ENCODE results near the gene JMJD4. TPM values are rescaled to one million over a fixed set of nuclear protein-coding genes. Genes with fewer than 3 reads are reported as not detected.
"Not testable (repeated sequence)": the region's sequence is repeated elsewhere in the genome, so short reads cannot be mapped to it uniquely, and the experiment has no call there.

The JMJD4 gene
- total RNA-seq, 5 donors from 2014 or later (not counting 1 experiment from before 2014, with no cell fraction given), result 10.8 to 35.1 (median 33.5) TPM

DNA sequence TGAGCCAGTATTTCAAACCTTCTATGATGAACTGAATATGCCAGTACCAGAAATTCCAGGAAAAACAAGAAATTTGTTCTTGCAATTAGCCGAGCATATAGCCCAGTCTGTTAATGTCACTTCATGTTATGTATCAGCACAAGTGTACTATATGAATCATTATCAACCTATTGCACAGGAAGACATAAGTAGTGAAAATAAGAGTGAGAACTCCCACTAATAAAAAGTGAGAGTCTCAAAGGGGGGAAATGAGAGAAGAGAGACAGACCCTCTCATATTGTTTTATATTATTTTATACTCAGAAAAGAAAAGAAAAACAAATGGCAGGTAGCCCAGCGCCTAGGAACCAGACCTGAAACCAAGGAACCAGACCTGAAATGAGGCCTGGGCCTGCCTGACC, 16.2 kb downstream of the JMJD4 start:
- WGBS (ENCODE audit: insufficient coverage), result no CpG with 5 or more reads among the region's 2 CpGs
- Histone ChIP-seq H3K9me3 (no peaks in the 10 kb centered on the region), H3K27me3 (replicated peaks in 1 of 2; ENCODE audit: control insufficient read depth in 2 of 2, extremely low read depth in 1 of 2, insufficient read depth in 2 of 2, low read length in 1 of 2) (peaks cover 0 to 4% of the 10 kb centered on the region in 2 experiments), H3K4me3 (ENCODE audit: control insufficient read depth in 1 of 2, extremely low read depth in 1 of 2, low read length in 1 of 2) (no peak overlapping the region), H3K27ac (ENCODE audit: low read length) (no peak overlapping the region), H3K36me3 (ENCODE audit: control insufficient read depth in 2 of 2, extremely low read depth in 1 of 2, insufficient read depth in 1 of 2, low read length in 1 of 2) (no peaks in the 10 kb centered on the region), H3K4me1 (ENCODE audit: control insufficient read depth in 1 of 2, extremely low read depth in 1 of 2, insufficient read depth in 2 of 2, low read length in 2 of 2) (no peaks in the 10 kb centered on the region)
- ChIA-PET POLR2A (interaction anchor here in 1 of 2 donors (0.5 kb wide), 1 partner anchor 153 kb away, joined by 3 read pairs; no protein-coding TSS in a partner anchor), CTCF (no interaction called here)
- Mint-ChIP-seq H3K9me3 (peaks cover 49 to 86% (median 64%) of the 10 kb centered on the region in 3 donors), H3K36me3 (peaks cover 23% of the 10 kb centered on the region), H3K27me3 (peaks cover 3 to 11% of the 10 kb centered on the region in 2 donors), H3K27ac (no peak overlapping the region), H3K4me1 (no peaks in the 10 kb centered on the region), H3K4me3 (no peak overlapping the region)
- DNase-seq (no peak), ATAC-seq (replicated peaks in 1 of 4) (no peak)

DNA sequence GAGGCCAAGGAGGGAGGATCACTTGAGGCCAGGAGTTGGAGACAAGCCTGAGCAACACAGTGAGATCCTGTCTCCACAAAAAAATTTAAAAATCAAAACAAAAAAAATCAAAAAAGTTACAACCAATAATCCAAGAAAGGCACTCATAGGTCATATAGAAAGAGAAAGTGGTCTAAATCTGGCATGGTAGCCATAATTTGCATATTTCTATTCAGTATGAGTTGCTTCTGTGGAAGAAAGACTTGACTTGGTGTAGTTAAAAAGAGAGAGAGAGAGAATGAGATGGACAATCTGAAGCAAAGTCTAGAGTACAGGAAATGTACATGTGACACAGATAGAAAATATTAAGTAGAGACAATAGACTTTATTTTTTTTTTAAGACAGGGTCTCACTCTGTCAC, 22.5 kb downstream of the JMJD4 start:
- ATAC-seq (replicated peaks in 1 of 4) (no peak), DNase-seq (no peak)
- H3K4me3 Mint-ChIP-seq, result no peak overlapping the region
- H3K9me3 Mint-ChIP-seq, result peaks cover 24 to 47% (median 30%) of the 10 kb centered on the region in 3 donors
- POLR2A ChIA-PET, result no interaction called here
- H3K27ac Mint-ChIP-seq, result no peak overlapping the region
- Histone ChIP-seq H3K27me3 (replicated peaks in 1 of 2; ENCODE audit: control insufficient read depth in 2 of 2, extremely low read depth in 1 of 2, insufficient read depth in 2 of 2, low read length in 1 of 2) (peaks cover 0 to 4% of the 10 kb centered on the region in 2 experiments), H3K4me1 (ENCODE audit: control insufficient read depth in 1 of 2, extremely low read depth in 1 of 2, insufficient read depth in 2 of 2, low read length in 2 of 2) (no peaks in the 10 kb centered on the region), H3K4me3 (ENCODE audit: control insufficient read depth in 1 of 2, extremely low read depth in 1 of 2, low read length in 1 of 2) (no peak overlapping the region), H3K9me3 (peaks cover 2% of the 10 kb centered on the region), H3K36me3 (ENCODE audit: control insufficient read depth in 2 of 2, extremely low read depth in 1 of 2, insufficient read depth in 1 of 2, low read length in 1 of 2) (no peaks in the 10 kb centered on the region), H3K27ac (ENCODE audit: low read length) (no peak overlapping the region)
- H3K4me1 Mint-ChIP-seq, result peaks cover 6 to 8% (median 6%) of the 10 kb centered on the region in 3 donors
- H3K36me3 Mint-ChIP-seq, result peaks cover 9% of the 10 kb centered on the region
- H3K27me3 Mint-ChIP-seq, result peaks cover 0 to 4% of the 10 kb centered on the region in 2 donors
- CTCF ChIA-PET, result no interaction called here

DNA sequence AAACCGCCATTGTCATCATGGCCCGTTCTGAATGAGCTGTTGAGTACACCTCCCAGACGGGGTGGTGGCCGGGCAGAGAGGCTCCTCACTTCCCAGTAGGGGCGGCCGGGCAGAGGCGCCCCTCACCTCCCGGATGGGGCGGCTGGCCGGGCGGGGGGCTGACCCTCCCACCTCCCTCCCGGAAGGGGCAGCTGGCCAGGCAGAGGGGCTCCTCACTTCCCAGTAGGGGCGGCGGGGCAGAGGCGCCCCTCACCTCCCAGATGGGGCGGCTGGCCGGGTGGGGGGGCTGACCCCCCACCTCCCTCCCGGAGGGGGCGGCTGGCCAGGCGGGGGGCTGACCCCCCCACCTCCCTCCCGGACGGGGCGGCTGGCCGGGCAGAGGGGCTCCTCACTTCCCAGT, 24.6 kb downstream of the JMJD4 start:
- H3K27me3 Mint-ChIP-seq; H3K27me3 ChIP-seq (replicated peaks in 1 of 2; ENCODE audit: control insufficient read depth in 2 of 2, extremely low read depth in 1 of 2, insufficient read depth in 2 of 2, low read length in 1 of 2); H3K36me3 Mint-ChIP-seq; ATAC-seq (replicated peaks in 1 of 4); DNase-seq; CTCF ChIA-PET; H3K4me3 ChIP-seq (ENCODE audit: control insufficient read depth in 1 of 2, extremely low read depth in 1 of 2, low read length in 1 of 2); H3K4me1 Mint-ChIP-seq; H3K4me3 Mint-ChIP-seq; H3K27ac Mint-ChIP-seq; H3K9me3 ChIP-seq; H3K4me1 ChIP-seq (ENCODE audit: control insufficient read depth in 1 of 2, extremely low read depth in 1 of 2, insufficient read depth in 2 of 2, low read length in 2 of 2); POLR2A ChIA-PET; H3K27ac ChIP-seq (ENCODE audit: low read length); H3K36me3 ChIP-seq (ENCODE audit: control insufficient read depth in 2 of 2, extremely low read depth in 1 of 2, insufficient read depth in 1 of 2, low read length in 1 of 2): not testable (repeated sequence)
- WGBS (ENCODE audit: insufficient coverage), result no CpG with 5 or more reads among the region's 24 CpGs
- H3K9me3 Mint-ChIP-seq, result peaks cover 14 to 28% (median 24%) of the 10 kb centered on the region in 3 donors

DNA sequence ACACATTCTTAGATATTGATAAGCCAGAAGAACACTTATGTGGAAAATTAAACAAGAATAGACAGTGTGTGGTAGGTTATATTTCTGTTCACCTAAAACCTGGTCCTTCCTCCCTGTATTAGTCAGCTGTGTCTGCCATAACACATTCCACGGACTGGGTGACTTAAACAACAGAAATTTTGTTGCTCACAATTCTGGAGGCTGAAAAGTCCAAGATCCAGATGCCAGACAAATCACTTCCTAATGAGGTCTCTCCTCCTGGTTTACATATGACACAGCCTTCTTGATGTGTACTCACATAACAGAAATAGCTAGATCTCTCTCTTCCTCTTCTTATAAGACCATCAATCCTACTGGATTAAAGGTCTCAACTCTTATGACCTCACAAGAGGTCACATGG, 25.7 kb downstream of the JMJD4 start:
- Mint-ChIP-seq H3K4me3 (no peak overlapping the region), H3K36me3 (peaks cover under 1% of the 10 kb centered on the region), H3K27me3 (peaks cover 0 to 4% of the 10 kb centered on the region in 2 donors), H3K9me3 (peaks cover 9 to 25% (median 18%) of the 10 kb centered on the region in 3 donors), H3K27ac (no peak overlapping the region), H3K4me1 (peaks cover 8 to 10% (median 10%) of the 10 kb centered on the region in 3 donors)
- POLR2A ChIA-PET, result no interaction called here
- ATAC-seq (replicated peaks in 1 of 4) (no peak), DNase-seq (no peak)
- Histone ChIP-seq H3K4me1 (ENCODE audit: control insufficient read depth in 1 of 2, extremely low read depth in 1 of 2, insufficient read depth in 2 of 2, low read length in 2 of 2) (no peaks in the 10 kb centered on the region), H3K4me3 (ENCODE audit: control insufficient read depth in 1 of 2, extremely low read depth in 1 of 2, low read length in 1 of 2) (no peak overlapping the region), H3K36me3 (ENCODE audit: control insufficient read depth in 2 of 2, extremely low read depth in 1 of 2, insufficient read depth in 1 of 2, low read length in 1 of 2) (no peaks in the 10 kb centered on the region), H3K9me3 (peaks cover 2% of the 10 kb centered on the region), H3K27ac (ENCODE audit: low read length) (no peak overlapping the region), H3K27me3 (replicated peaks in 1 of 2; ENCODE audit: control insufficient read depth in 2 of 2, extremely low read depth in 1 of 2, insufficient read depth in 2 of 2, low read length in 1 of 2) (peaks cover 0 to 4% of the 10 kb centered on the region in 2 experiments)
- WGBS (ENCODE audit: insufficient coverage), result 88% methylated on average over 1 of the region's 1 CpG
- CTCF ChIA-PET, result no interaction called here

DNA sequence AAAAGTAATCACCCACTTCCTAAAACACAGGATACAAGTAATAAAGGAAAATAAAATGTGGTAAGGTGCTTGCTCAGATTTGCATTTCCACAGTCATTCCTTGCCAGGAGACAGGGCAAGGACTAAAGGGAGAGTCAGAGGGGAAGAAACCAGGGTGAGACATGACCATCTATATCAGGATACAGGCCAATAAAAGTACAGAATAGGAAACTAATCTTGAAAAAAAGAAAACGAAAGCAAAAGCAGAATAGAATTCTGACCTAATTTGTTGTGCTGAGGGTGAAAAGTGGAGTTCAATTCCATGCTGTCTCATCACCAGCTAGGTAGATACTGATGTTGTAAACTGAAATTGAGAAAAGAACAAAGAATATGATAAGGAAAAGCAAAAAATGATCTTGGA, 27.3 kb downstream of the JMJD4 start:
- ATAC-seq (replicated peaks in 1 of 4), result no peak
- POLR2A ChIA-PET, result no interaction called here

DNA sequence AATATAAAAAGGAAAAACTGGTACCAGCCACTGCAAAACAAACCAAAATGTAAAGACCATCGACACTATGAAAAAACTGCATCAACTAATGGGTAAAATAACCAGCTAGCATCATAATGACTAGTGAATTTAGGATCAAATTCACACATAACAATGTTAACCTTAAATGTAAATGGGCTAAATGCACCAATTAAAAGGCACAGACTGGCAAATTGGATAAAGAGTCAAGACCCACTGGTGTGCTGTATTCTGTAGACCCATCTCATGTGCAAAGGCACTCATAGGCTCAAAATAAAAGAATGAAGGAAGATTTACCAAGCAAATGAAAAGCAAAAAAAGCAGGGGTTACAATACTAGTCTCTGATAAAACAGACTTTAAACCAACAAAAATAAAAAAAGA, 33.5 kb downstream of the JMJD4 start:
- whole genome bisulfite sequencing (ENCODE audit: insufficient coverage), result no CpG with 5 or more reads among the region's 1 CpG
- DNase-seq; CTCF ChIA-PET; H3K4me1 ChIP-seq (ENCODE audit: control insufficient read depth in 1 of 2, extremely low read depth in 1 of 2, insufficient read depth in 2 of 2, low read length in 2 of 2); H3K4me1 Mint-ChIP-seq; H3K27ac ChIP-seq (ENCODE audit: low read length); H3K27me3 ChIP-seq (replicated peaks in 1 of 2; ENCODE audit: control insufficient read depth in 2 of 2, extremely low read depth in 1 of 2, insufficient read depth in 2 of 2, low read length in 1 of 2); H3K27ac Mint-ChIP-seq; ATAC-seq (replicated peaks in 1 of 4); H3K4me3 ChIP-seq (ENCODE audit: control insufficient read depth in 1 of 2, extremely low read depth in 1 of 2, low read length in 1 of 2); H3K36me3 ChIP-seq (ENCODE audit: control insufficient read depth in 2 of 2, extremely low read depth in 1 of 2, insufficient read depth in 1 of 2, low read length in 1 of 2); H3K4me3 Mint-ChIP-seq: not testable (repeated sequence)
- peaks cover 12% of the 10 kb centered on the region for H3K9me3 ChIP-seq
- Mint-ChIP-seq H3K36me3 (peaks cover 16% of the 10 kb centered on the region), H3K27me3 (peaks cover 6 to 14% of the 10 kb centered on the region in 2 donors), H3K9me3 (peaks cover 29 to 64% (median 55%) of the 10 kb centered on the region in 3 donors)
- POLR2A ChIA-PET, result interaction anchor here in 1 of 2 donors (0.6 kb wide), 1 partner anchor 180 kb away, joined by 7 read pairs; no protein-coding TSS in a partner anchor

More for the DNA sequence above, 27.3 kb downstream of the JMJD4 start:
- H3K27me3 Mint-ChIP-seq, result peaks cover 0 to 4% of the 10 kb centered on the region in 2 donors
- no peak overlapping the region for H3K4me3 ChIP-seq (ENCODE audit: control insufficient read depth in 1 of 2, extremely low read depth in 1 of 2, low read length in 1 of 2)
- H3K27ac ChIP-seq (ENCODE audit: low read length), result no peak overlapping the region
- WGBS (ENCODE audit: insufficient coverage), result 100% methylated on average over 1 of the region's 1 CpG
- DNase-seq, result no peak
- peaks cover 2% of the 10 kb centered on the region for H3K9me3 ChIP-seq
- peaks cover 9 to 33% (median 23%) of the 10 kb centered on the region in 3 donors for H3K9me3 Mint-ChIP-seq
- no peaks in the 10 kb centered on the region for H3K36me3 Mint-ChIP-seq
- H3K27me3 ChIP-seq (replicated peaks in 1 of 2; ENCODE audit: control insufficient read depth in 2 of 2, extremely low read depth in 1 of 2, insufficient read depth in 2 of 2, low read length in 1 of 2), result no peaks in the 10 kb centered on the region
- H3K27ac Mint-ChIP-seq, result peak overlapping the region; percentile 58 to 83
- CTCF ChIA-PET, result no interaction called here
- H3K4me3 Mint-ChIP-seq, result peak overlapping the region in 2 of 3 donors; percentile 2 to 29
- H3K36me3 ChIP-seq (ENCODE audit: control insufficient read depth in 2 of 2, extremely low read depth in 1 of 2, insufficient read depth in 1 of 2, low read length in 1 of 2), result no peaks in the 10 kb centered on the region
- H3K4me1 Mint-ChIP-seq, result peaks cover 8 to 10% (median 10%) of the 10 kb centered on the region in 3 donors
- no peaks in the 10 kb centered on the region for H3K4me1 ChIP-seq (ENCODE audit: control insufficient read depth in 1 of 2, extremely low read depth in 1 of 2, insufficient read depth in 2 of 2, low read length in 2 of 2)

Measured in T-cell (primary cell).